Measurements from ENCODE around the gene FER1L5. TPM values are rescaled to one million over a fixed set of nuclear protein-coding genes. Genes with fewer than 3 reads are reported as not detected.

FER1L5 gene
- total and polyA plus RNA-seq, 2 donors (not counting 3 experiments of a cell fraction or from before 2014, with no cell fraction given) = not detected

- H3K4me1 ChIP-seq (ENCODE audit: control insufficient read depth, extremely low read depth, insufficient read depth, low read length) = no peaks in the 10 kb centered on the region
- H3K9me1 ChIP-seq (replicated peaks; ENCODE audit: control insufficient read depth, extremely low read depth, insufficient read depth, low read length) = no peaks in the 10 kb centered on the region
- TF ChIP-seq GATA2 (IDR thresholded peaks at IDR 0.05; ENCODE audit: insufficient read depth, insufficient read length, low read depth, low read length) (no peak), JUN (IDR thresholded peaks at IDR 0.05; ENCODE audit: borderline replicate concordance, insufficient read depth, insufficient read length, low read depth) (no peak), CTCF (IDR thresholded peaks at IDR 0.05; ENCODE audit: extremely low read depth in 1 of 2, insufficient read depth in 1 of 2, low read depth in 1 of 2, low read length in 2 of 2) (no peak), POLR2A (IDR thresholded peaks at IDR 0.05; ENCODE audit: low read depth, low read length) (no peak), MYC (IDR thresholded peaks at IDR 0.05; ENCODE audit: low read depth, low read length) (no peak), EZH2 (IDR thresholded peaks at IDR 0.05; ENCODE audit: borderline replicate concordance, low read depth, low read length, severe bottlenecking) (no peak), FOS (IDR thresholded peaks at IDR 0.05; ENCODE audit: borderline replicate concordance, insufficient read depth, low read length) (no peak), POLR2AphosphoS5 (IDR thresholded peaks at IDR 0.05; ENCODE audit: insufficient read depth, low read depth, low read length) (no peak), MAX (IDR thresholded peaks at IDR 0.05; ENCODE audit: insufficient read depth, insufficient read length) (no peak)
- intact Hi-C loops (cut with micrococcal nuclease) (no loop called here), dilution Hi-C loops (cut with MboI; ENCODE audit: extremely low pct_ligation_motif_present, low sequenced_read_pairs) (no loop called here)
- no peak overlapping the region for H3K9ac ChIP-seq (replicated peaks; ENCODE audit: extremely low read depth, insufficient read depth, low read length)
- ChIA-PET CTCF (no interaction called here), POLR2A (no interaction called here)
- FAIRE-seq = no peak
- H4K20me1 ChIP-seq (replicated peaks; ENCODE audit: control insufficient read depth, extremely low read depth, insufficient read depth, low read length) = no peaks in the 10 kb centered on the region
- H3K79me2 ChIP-seq (ENCODE audit: control insufficient read depth, insufficient read depth, low read length) = no peaks in the 10 kb centered on the region
- H3K36me3 ChIP-seq (ENCODE audit: control insufficient read depth in 2 of 2, extremely low read depth in 1 of 2, insufficient read depth in 2 of 2, low read length in 2 of 2) = peaks cover 36 to 45% of the 10 kb centered on the region in 2 experiments
- BruUV-seq (replicated peaks) = no TSS peak
- no peak overlapping the region for H3K4me3 ChIP-seq (replicated peaks in 1 of 3; ENCODE audit: insufficient read depth in 1 of 3, low read depth in 1 of 3, low read length in 3 of 3)
- no peaks in the 10 kb centered on the region for H3K27me3 ChIP-seq (ENCODE audit: control insufficient read depth in 2 of 2, insufficient read depth in 2 of 2, low read length in 2 of 2)
- no peak overlapping the region for H2AFZ ChIP-seq (ENCODE audit: low read depth, low read length)
- H3K4me2 ChIP-seq (ENCODE audit: insufficient read depth, low read length) = no peak overlapping the region
- H3K27ac ChIP-seq (ENCODE audit: insufficient read depth, low read depth, low read length) = no peak overlapping the region
- no peak for DNase-seq (ENCODE audit: low read depth, low spot score)
- H3K9me3 ChIP-seq (replicated peaks; ENCODE audit: control insufficient read depth, insufficient read depth, low read length) = no peaks in the 10 kb centered on the region
Observed at GRCh38 chr2:96601382-96602292, 40.9 kb upstream of the FER1L5 start.

Measured in endothelial cell of umbilical vein (primary cell).